ENCODE data around the gene DHX29.

Gene DHX29

GRCh38 chr5:55316289-55316688 lies 8.8 kb upstream of the DHX29 start:
- DNase-seq: no peak

- no peak for DNase-seq
Measured at GRCh38 chr5:55313870-55314617, 6.5 kb upstream of the DHX29 start.

- DNase-seq: peak; percentile 30
Measured at GRCh38 chr5:55308254-55308836, 851 bp upstream of the DHX29 start.

- no peak for DNase-seq
Measured at GRCh38 chr5:55306641-55307382, 682 bp downstream of the DHX29 start.

- no peak for DNase-seq
Measured at GRCh38 chr5:55305345-55305744, 2.1 kb downstream of the DHX29 start.

- DNase-seq: no peak
Measured at GRCh38 chr5:55304584-55304983, 2.9 kb downstream of the DHX29 start.

- no peak for DNase-seq
Measured at GRCh38 chr5:55303238-55303690, 4.2 kb downstream of the DHX29 start.

GRCh38 chr5:55300890-55301289 lies 6.6 kb downstream of the DHX29 start:
- DNase-seq: no peak

- DNase-seq: no peak
Measured at GRCh38 chr5:55294935-55295334, 12.6 kb downstream of the DHX29 start.

GRCh38 chr5:55290991-55291390 lies 16.5 kb downstream of the DHX29 start:
- no peak for DNase-seq

- no peak for DNase-seq
Measured at GRCh38 chr5:55289808-55290207, 17.7 kb downstream of the DHX29 start.

GRCh38 chr5:55286411-55286933 lies 21.0 kb downstream of the DHX29 start:
- DNase-seq: no peak

GRCh38 chr5:55278778-55279177 lies 28.7 kb downstream of the DHX29 start:
- no peak for DNase-seq

GRCh38 chr5:55276771-55277170 lies 30.7 kb downstream of the DHX29 start:
- no peak for DNase-seq

- no peak for DNase-seq
Measured at GRCh38 chr5:55258339-55258738, 49.2 kb downstream of the DHX29 start.

- DNase-seq: no peak
Measured at GRCh38 chr5:55254802-55255201, 52.7 kb downstream of the DHX29 start.

- no peak for DNase-seq
Measured at GRCh38 chr5:55250064-55250463, 57.4 kb downstream of the DHX29 start.

- DNase-seq: no peak
Measured at GRCh38 chr5:55241746-55242145, 65.7 kb downstream of the DHX29 start.

- no peak for DNase-seq
Measured at GRCh38 chr5:55236800-55237199, 70.7 kb downstream of the DHX29 start.

- DNase-seq: no peak
Measured at GRCh38 chr5:55234121-55234700, 73.3 kb downstream of the DHX29 start.

- DNase-seq: peak; percentile 51
Measured at GRCh38 chr5:55232985-55233928, 74.2 kb downstream of the DHX29 start, which contains the start of gene CCNO. CCNO (minus strand) TSS chr5:55233608; CDS start chr5:55233523, 85 bp downstream.
